Right ventricle myocardium superior (tissue), 1 donor: ENCODE results near the gene LEO1. TPM values are rescaled to one million over a fixed set of nuclear protein-coding genes. Genes with fewer than 3 reads are reported as not detected.

Experiments used
- ATAC-seq: fragments of 200-7000 bp; cut with Tn5 transposase; one replicate; pipeline ENCODE4 v1.9.1; 2020; ENCODE audit warnings: mild to moderate bottlenecking; ENCODE audit not compliant: poor library complexity
- DNase-seq: peaks from one replicate; pipeline ENCODE4 v3.0.0-alpha.2; 2020
- intact Hi-C: fragments of 100-400 bp; cut with DNase I; formaldehyde crosslinking; loops from one replicate; pipeline ENCODE4 v1.11.2; 2022
- long read RNA-seq: library from polyadenylated mRNA; unstranded; transcript quantifications from one replicate; pipeline ENCODE4 v2.0.0, GENCODE V29; 2021
- total RNA-seq: library from RNA; stranded (reverse); fragmentation: NEBNext Ultra II Directional; extraction: Animal tissue kit (Norgen Biotek cat#: 25700); gene quantifications from one replicate; pipeline ENCODE4 v1.2.1, GENCODE V29; 2021
- donor health status: DM: no; HTN: yes; CAD: no; lungs with severe emphysema.

LEO1 gene
- total RNA-seq: 7.8 TPM
- long read RNA-seq, transcript LEO1-201 (12 exons, 2,193 nt): major isoform, 22 of 23 reads
- long read RNA-seq, partial matches to known transcripts: 1 of 23 reads
- long read RNA-seq, other reads (novel, unspliced or antisense): 0 of 23 reads

DNA sequence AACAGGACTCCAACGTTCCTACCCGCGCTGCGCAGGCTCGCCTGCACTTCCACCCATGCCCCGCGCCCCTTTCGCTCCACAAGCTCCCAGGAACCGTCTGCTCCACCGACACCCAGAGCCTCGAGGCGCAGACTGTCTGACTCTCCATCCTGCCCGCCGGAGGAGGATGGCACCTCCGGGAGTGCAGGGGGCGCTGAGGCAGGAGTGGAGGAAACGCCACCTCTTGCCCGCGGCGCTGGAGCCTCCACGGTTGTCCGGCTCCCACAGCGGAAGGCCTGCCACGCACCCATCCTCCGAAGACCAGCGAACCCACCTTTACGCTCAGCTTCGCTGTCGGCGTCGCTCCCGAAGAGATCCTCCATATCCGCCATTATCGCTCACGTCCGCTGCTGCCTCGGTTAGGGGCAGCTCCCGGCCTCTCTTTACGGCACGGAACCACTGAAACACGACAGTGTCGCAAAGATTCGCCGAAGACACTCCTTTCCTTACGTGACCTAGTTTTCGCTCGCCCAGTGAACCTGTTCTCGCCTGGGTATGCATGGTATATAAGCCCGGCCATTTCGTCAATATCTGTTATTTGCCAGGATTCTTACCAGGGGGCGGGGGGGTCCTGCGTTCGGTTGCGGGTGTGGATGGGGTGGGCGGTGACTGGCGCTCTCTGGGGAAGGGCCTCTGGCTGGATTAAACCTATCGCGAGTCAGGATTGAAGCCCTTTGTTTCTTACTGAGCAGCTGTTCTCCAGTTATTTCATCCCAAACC is at the start of gene LEO1:
LEO1 (minus strand) TSS at position 404 of the 759 bp plus-strand sequence; CDS start at position 371, 33 bp downstream.
- ATAC-seq: peak; percentile 99
- intact Hi-C loops: loop anchor here (5.0 kb wide), 1 partner anchor 51 kb away; no protein-coding TSS in a partner anchor
- DNase-seq: peak; percentile 90

DNA sequence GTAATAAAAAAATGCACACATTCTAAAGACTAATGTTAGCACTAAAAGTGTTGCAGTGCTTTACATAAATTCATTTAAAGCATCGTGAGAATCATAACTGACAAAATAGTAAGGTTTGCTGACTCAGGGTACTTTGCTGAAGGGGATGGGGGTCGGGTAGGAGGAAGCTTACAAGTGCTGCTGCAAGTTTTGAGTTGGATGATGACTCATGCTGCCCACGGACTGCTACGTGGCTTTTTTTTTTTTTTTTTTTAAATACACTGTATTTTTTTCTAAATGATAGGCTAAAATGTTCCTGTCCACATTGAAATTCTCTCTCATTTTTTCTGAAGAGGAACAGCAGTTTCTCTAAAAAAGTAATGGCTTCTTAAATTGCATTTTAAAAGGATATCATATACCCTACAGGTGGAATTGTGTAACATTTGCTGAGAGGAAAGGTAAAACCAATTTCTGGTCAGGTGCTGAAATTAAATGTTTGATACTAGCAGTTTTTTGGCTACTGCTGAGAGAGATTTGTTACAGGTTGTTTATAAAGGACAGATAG is 49.6 kb upstream of the LEO1 start:
- intact Hi-C loops: loop anchor here (5.0 kb wide), 1 partner anchor 49 kb away; the partner anchor contains the start of gene LEO1
- DNase-seq (no peak), ATAC-seq (peak; percentile 27)

GRCh38 chr15:52020221-52021085 is 48.9 kb upstream of the LEO1 start:
- ATAC-seq: no peak
- no peak for DNase-seq
- intact Hi-C loops: loop anchor here (5.0 kb wide), 1 partner anchor 48 kb away; the partner anchor contains the start of gene LEO1

DNA sequence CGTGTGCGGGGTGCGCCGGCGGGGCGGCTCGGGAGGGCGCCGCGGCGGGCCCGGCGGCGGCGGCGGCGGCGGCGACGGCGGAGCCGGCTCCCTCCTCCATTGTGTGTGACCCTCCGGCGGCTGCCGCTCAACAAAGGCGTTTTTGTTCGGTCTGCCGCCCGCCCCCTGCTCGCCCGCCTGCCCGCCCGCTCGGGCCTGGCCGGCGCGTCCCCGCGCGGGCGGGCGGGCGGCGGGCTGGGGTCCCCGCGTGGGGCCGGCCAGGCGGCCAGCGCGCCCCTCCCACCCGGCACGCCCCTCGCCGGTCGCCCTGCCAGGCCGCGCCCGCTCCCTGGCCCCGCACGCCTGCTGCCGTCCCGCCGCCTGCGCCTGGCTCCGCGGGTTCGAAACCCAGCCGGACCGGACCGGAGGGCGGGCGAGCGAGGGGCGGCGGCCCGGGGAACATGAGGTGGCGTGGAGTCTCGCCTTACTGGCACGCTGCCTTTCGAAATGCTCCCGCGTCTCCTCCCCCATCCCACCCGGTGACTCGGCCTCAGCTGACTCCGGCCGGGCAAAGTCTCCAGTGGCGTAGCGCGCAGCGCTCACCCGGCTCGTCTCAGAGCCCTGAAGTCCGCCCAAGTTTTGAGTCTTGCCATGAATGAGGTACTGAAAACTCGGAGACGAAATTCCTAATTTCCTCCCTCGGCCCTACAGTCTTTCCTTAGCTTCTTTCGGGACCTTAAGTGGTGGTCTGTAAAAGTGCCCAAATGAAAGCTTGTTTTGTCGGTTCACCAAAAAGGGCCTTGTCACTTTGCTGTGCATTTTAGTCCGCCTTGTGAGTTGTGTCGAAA is 48.0 kb upstream of the LEO1 start:
- intact Hi-C loops: loop anchor here (5.0 kb wide), 1 partner anchor 47 kb away; the partner anchor contains the start of gene LEO1
- peak; percentile 77 for ATAC-seq
- peak; percentile 90 for DNase-seq

GRCh38 chr15:52018693-52019393 is 47.3 kb upstream of the LEO1 start, which contains the start of gene MAPK6:
MAPK6 (plus strand) TSS chr15:52019219; CDS start chr15:52046461, 27,242 bp downstream.
- ATAC-seq (peak; percentile 96), DNase-seq (peak; percentile 97)
- intact Hi-C loops: no loop called here

DNA sequence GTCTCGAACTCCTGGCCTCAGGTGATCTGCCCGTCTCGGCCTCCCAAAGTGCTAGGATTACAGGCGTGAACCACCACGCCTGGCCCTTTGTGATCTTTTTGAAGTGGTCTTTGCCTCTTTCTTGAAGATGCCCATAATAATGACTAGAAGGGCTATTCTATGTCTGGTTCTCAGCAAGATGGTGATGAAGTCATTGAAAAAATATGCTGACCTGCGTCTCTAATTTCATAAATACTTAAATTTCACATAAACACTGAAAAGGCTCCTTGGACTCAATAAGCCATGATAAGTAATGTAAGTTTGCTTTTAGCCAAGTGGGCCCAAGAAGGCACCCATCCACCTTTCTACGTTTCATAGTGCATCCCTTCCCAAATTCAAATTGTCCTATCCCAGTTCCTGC is 46.7 kb upstream of the LEO1 start:
- no peak for ATAC-seq
- intact Hi-C loops: no loop called here
- no peak for DNase-seq

DNA sequence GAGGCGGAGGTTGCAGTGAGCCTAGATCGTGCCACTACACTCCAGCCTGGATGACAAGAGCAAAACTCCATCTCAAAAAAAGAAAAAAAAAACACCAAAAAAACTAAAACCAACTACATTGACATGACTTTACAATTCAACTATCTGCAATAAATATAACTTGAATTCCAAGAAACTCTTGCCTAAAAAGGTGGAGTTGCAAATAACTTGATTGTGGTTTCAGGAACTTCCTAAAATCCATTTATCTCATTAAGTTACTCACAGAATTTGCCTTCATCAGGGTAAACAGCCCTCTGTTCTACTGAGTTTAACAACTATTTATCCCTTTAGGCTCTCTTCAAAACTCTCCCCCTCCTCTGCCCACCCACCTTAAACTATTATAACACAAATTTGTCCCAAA is 44.7 kb upstream of the LEO1 start:
- intact Hi-C loops: no loop called here
- ATAC-seq: no peak

GRCh38 chr15:52014616-52015015 is 43.0 kb upstream of the LEO1 start:
- intact Hi-C loops: no loop called here
- ATAC-seq (no peak), DNase-seq (no peak)

More for the DNA sequence above, 44.7 kb upstream of the LEO1 start:
- DNase-seq: no peak

GRCh38 chr15:52013151-52013791 is 41.7 kb upstream of the LEO1 start:
- DNase-seq (no peak), ATAC-seq (no peak)
- intact Hi-C loops: no loop called here

- DNase-seq (no peak), ATAC-seq (no peak)
- intact Hi-C loops: no loop called here
Measured at GRCh38 chr15:52012210-52012609, 40.6 kb upstream of the LEO1 start.

GRCh38 chr15:52011711-52012144 is 40.1 kb upstream of the LEO1 start:
- ATAC-seq (peak; percentile 50), DNase-seq (no peak)
- intact Hi-C loops: no loop called here

DNA sequence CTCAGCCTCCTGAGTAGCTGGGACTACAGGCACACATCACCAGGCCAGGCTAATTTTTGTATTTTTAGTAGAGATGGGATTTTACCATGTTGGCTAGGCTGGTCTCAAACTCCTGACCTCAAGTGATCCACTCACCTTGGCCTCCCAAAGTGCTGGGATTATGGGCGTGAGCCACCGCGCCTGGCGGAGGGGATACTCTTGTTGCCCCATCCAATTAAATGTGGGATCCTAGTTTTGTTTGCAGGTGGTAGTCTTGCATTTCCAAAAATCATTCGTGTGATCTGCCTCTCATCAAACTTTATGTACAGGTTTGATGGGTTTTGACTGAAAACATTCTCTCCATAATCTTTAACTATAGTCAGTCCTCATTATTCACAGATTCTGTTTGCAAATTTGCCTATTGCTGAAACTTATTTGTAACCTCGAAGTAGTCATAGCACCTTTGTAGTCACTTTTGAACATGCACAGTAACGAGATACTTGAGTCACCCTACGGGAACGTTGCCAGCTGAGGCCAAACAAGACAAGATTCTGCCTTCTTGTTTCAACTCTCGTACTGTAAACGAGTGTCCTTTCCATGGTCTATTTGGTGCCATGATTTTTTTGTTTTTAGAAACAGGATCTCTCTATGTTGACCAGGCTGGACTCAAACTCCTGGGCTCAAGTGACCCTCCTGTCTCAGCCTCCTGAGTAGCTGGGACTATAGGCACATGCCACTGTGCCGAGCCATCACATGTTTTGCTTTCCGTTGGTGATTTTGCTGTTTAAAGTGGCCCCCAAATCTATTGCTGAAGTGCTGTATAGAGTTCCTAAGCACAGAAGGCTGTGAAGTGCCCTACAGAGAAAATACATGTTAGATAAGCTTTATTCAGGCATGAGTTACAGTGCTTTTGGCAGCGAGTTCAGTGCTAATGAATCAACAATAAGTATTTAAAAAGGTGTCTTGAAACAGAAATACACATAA is 39.3 kb upstream of the LEO1 start:
- intact Hi-C loops: no loop called here
- ATAC-seq (no peak), DNase-seq (no peak)

DNA sequence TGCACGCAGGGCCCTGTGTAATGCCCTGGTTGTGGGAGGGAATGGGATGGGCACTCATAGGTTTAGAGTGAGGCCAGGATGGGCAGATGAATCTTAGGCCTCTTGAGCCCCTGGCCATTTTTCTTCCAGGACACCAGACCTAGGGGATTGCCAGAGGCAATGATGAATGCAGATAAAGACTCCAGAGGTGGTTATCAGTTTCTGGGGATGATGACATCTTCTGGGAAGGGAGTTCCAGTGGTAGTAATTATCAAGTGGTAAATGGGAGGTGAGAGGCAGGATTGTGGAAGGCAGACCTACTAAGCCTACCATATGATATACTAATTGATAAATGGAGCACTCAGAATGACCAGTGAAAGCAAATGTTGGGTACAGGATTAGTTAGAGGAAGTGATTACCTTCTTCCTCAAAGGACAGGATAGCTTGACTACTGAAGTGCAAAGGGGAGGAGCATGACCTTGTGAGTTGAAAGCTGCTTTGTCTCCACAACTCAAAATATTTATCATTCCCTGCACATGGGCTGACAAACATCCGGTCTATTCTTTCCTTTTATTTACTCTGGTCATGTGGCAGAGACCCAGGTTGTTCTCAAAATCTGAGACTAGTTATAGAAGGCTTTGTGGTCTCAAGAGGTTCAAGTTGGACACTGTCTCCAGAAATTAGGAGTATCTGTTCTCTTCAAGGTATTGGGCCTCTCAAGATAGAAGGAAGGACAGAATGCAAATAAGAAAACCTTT is 37.3 kb upstream of the LEO1 start:
- intact Hi-C loops: no loop called here
- DNase-seq: no peak
- ATAC-seq: no peak

DNA sequence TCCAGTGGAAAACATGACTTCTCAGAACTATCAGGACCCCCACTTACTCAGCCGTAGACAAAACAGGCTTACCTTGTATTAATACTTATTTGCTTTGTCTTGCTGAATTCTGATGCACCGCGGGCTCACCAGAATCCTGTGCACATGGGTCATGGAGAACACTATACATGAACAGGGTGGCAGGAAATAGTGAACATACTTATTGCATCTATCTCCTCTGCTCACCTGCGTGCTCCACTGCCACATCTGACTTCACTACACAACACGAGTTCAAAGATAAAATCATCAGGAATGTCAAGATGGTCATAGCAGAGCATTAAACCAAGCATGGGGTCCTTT is 36.8 kb upstream of the LEO1 start:
- intact Hi-C loops: no loop called here
- ATAC-seq (no peak), DNase-seq (no peak)

- DNase-seq (no peak), ATAC-seq (peak; percentile 59)
- intact Hi-C loops: no loop called here
Measured at GRCh38 chr15:52006702-52007340, 35.2 kb upstream of the LEO1 start.
